Measurements from ENCODE around the gene HS6ST2. TPM values are rescaled to one million over a fixed set of nuclear protein-coding genes. Genes with fewer than 3 reads are reported as not detected.

The HS6ST2 gene
- total RNA-seq, 2 donors from 2014 or later: 0.85 to 2.0 TPM

DNA sequence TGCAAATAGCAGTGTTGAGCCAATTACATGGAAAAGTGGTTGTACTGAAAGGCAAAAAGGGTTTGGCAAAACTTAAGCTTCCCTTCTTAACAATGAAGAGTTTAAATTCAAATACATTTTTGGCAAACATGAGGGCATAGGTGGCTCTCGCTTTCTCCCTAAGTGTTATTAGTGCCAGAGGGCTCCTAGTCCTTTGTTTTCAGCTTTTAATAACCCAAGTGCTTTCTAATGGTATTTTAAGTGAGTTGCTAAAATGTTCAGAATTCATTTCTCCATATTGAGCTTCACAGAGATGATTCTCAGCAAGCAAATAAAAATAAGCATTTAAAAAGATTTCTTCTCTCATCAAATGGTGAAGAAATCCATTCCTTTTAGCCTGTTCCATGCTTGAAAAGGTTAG lies 123.7 kb downstream of the HS6ST2 start:
- Histone ChIP-seq H3K36me3 (no peaks in the 10 kb centered on the region), H3K27me3 (no peaks in the 10 kb centered on the region), H3K9ac (ENCODE audit: low read depth in 2 of 2, low read length in 2 of 2) (no peak overlapping the region), H3K9me3 (no peaks in the 10 kb centered on the region), H3K27ac (no peak overlapping the region), H3K4me3 (no peak overlapping the region), H3K4me1 (no peaks in the 10 kb centered on the region)
- intact Hi-C loops (cut with DNase I): no loop called here
- TF ChIP-seq, protein P1, sequence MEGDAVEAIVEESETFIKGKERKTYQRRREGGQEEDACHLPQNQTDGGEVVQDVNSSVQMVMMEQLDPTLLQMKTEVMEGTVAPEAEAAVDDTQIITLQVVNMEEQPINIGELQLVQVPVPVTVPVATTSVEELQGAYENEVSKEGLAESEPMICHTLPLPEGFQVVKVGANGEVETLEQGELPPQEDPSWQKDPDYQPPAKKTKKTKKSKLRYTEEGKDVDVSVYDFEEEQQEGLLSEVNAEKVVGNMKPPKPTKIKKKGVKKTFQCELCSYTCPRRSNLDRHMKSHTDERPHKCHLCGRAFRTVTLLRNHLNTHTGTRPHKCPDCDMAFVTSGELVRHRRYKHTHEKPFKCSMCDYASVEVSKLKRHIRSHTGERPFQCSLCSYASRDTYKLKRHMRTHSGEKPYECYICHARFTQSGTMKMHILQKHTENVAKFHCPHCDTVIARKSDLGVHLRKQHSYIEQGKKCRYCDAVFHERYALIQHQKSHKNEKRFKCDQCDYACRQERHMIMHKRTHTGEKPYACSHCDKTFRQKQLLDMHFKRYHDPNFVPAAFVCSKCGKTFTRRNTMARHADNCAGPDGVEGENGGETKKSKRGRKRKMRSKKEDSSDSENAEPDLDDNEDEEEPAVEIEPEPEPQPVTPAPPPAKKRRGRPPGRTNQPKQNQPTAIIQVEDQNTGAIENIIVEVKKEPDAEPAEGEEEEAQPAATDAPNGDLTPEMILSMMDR (IDR thresholded peaks at IDR 0.05): no peak
- no peak for DNase-seq

DNA sequence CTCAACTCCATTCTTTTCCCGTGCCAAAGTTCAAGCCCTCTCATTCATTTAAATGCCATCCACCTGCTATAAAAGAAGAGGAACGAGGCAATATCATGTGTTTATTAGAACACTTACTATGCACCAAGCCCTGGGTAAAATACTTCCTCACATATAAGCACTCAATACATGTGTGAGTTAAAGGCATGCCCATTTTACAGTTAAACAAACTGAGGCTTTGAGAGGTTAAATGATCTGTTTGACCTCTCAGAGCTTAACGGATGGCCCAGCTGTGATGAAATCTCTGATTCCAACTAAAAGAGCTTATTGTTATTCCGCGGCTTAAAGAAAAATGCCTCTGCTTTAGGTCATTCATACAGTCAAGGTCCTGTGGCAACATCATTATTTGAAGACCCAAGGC lies 124.3 kb downstream of the HS6ST2 start:
- no peaks in the 10 kb centered on the region for H3K36me3 ChIP-seq
- H3K9ac ChIP-seq (ENCODE audit: low read depth in 2 of 2, low read length in 2 of 2): no peak overlapping the region
- no peak for DNase-seq
- intact Hi-C loops (cut with DNase I): no loop called here
- no peaks in the 10 kb centered on the region for H3K4me1 ChIP-seq
- H3K9me3 ChIP-seq: no peaks in the 10 kb centered on the region
- H3K27ac ChIP-seq: no peak overlapping the region
- H3K27me3 ChIP-seq: no peaks in the 10 kb centered on the region
- no peak overlapping the region for H3K4me3 ChIP-seq
- TF ChIP-seq, protein P1 (IDR thresholded peaks at IDR 0.05): no peak

DNA sequence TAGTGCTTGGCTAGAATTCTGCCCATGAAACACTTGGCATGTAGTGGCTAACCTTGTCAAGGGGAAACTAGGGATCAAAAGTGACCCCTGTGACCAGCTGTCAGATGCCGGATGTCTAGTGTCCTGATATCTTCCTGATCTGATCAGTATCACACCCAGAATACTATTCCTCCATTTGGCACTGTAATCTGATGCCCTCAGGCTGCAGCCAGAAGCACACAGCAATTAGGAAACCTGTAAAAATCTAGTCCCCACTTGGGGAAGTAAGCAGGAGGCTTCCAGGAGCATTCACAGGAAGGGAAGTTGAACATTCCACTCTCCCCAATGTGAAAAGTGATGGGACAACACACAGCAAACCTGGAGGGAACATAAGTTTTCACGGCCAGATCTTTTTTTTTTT lies 125.1 kb downstream of the HS6ST2 start:
- Histone ChIP-seq H3K36me3 (no peaks in the 10 kb centered on the region), H3K4me3 (no peak overlapping the region), H3K9ac (ENCODE audit: low read depth in 2 of 2, low read length in 2 of 2) (no peak overlapping the region), H3K27me3 (no peaks in the 10 kb centered on the region), H3K4me1 (no peaks in the 10 kb centered on the region), H3K27ac (no peak overlapping the region), H3K9me3 (no peaks in the 10 kb centered on the region)
- no peak for DNase-seq
- TF ChIP-seq, protein P1 (IDR thresholded peaks at IDR 0.05): no peak
- intact Hi-C loops (cut with DNase I): no loop called here

DNA sequence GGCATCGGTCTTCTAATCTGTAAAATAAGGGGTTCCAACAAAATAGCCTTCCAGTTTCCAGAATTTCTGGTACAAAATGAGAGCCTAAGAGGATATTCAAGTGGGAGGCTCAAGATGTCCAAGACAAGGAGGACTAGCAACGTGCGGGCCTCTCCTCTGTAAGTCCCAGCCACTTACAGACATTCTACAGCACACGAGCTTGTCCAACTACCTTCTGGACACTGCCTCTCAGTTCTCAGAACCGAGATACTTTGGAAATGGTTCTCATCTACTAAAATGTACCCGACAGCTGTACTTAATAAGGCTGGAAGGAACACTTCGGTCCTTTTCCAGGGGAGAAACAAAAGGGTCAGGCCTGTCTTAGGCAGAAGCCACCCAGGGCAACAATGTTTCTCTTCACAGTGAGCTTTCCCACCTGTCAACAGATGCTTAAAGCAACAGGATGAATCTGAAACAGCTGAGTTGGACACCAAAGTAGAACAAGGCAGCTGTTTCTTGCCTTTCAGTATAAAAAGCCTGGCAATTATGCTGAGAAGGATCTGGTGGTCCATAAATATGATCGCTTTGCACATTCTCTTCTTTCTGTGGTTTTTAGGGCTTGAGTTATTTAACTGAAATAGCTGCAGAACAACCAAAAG lies 127.0 kb downstream of the HS6ST2 start:
- DNase-seq: no peak
- intact Hi-C loops (cut with DNase I): no loop called here

DNA sequence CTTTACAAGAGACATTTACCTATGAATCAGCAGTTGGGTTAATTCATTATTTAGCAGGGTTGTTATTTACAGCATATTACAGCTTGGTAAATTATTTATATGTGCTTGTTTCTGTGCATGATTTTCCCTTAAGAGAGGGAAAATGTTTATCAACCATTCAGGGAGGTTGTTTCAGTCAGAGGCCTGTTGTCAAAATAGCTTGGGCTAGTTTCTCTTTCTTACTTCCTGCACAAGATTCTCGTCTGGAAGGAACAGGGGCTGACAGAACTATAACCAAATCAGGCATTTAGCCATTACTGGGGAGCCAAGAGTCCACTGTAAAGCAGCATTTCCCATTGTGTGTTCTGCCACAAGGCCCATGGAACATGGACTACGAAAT lies 135.8 kb downstream of the HS6ST2 start:
- H3K4me1 ChIP-seq: no peaks in the 10 kb centered on the region
- peak overlapping the region; percentile 52 for H3K27ac ChIP-seq
- no peak overlapping the region for H3K4me3 ChIP-seq
- no peaks in the 10 kb centered on the region for H3K36me3 ChIP-seq
- no peaks in the 10 kb centered on the region for H3K27me3 ChIP-seq
- no peak overlapping the region for H3K9ac ChIP-seq (ENCODE audit: low read depth in 2 of 2, low read length in 2 of 2)
- intact Hi-C loops (cut with DNase I): no loop called here
- TF ChIP-seq, protein P1 (IDR thresholded peaks at IDR 0.05): no peak
- H3K9me3 ChIP-seq: no peaks in the 10 kb centered on the region
- no peak for DNase-seq

More for the DNA sequence above, 127.0 kb downstream of the HS6ST2 start:
- Histone ChIP-seq H3K9ac (ENCODE audit: low read depth in 2 of 2, low read length in 2 of 2) (no peak overlapping the region), H3K9me3 (no peaks in the 10 kb centered on the region), H3K27me3 (no peaks in the 10 kb centered on the region), H3K4me3 (no peak overlapping the region), H3K36me3 (no peaks in the 10 kb centered on the region), H3K27ac (no peak overlapping the region), H3K4me1 (no peaks in the 10 kb centered on the region)
- TF ChIP-seq, protein P1 (IDR thresholded peaks at IDR 0.05): no peak
